ENCODE measurements around the gene TAS2R20. TPM values are rescaled to one million over a fixed set of nuclear protein-coding genes. Genes with fewer than 3 reads are reported as not detected.

TAS2R20 gene
- total and polyA plus RNA-seq, 2 of the 13 experiments (the other 11 are each of a cell fraction or from before 2014, with no cell fraction given) = 0.54 to 2.9 TPM

DNA sequence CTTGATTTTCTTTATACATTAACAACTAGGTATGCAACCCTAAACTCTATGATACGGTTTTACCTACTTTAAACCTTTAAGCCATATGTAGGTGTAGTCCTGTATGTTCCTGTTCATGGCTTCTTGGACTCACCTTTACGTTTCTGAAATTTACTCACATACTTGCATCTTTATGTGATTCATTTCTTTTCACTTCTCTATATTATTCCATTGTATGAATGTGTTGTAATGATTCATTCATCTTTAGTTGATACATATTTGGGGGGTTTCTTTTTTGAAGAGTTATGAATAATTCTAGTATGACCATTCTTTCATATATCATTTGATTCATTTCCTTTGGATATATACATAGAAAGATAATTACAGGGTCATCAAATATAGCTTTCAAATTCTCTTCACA lies 9.0 kb downstream of the TAS2R20 start:
- Histone ChIP-seq H4K20me1 (ENCODE audit: insufficient read depth, low read length) (no peaks in the 10 kb centered on the region), H3K27ac (ENCODE audit: extremely low read length, insufficient read depth, low read length) (no peak overlapping the region), H3K4me2 (ENCODE audit: low read depth, low read length) (no peak overlapping the region), H3K4me1 (ENCODE audit: insufficient read depth, low read length) (no peaks in the 10 kb centered on the region), H3K79me2 (ENCODE audit: insufficient read depth, low read length) (no peaks in the 10 kb centered on the region), H3K36me3 (replicated peaks in 1 of 2; ENCODE audit: control insufficient read depth in 1 of 2, insufficient read depth in 2 of 2, low read length in 2 of 2) (peaks cover 0 to 2% of the 10 kb centered on the region in 2 experiments; a peak in 1 of 5 replicates), H3K27me3 (ENCODE audit: control insufficient read depth in 1 of 2, insufficient read depth in 2 of 2, low read length in 2 of 2) (no peaks in the 10 kb centered on the region), H2AFZ (ENCODE audit: low read length) (no peak overlapping the region), H3K4me3 (replicated peaks in 1 of 3; ENCODE audit: insufficient read depth in 1 of 3, low read depth in 2 of 3, low read length in 3 of 3) (no peak overlapping the region), H3K9me3 (ENCODE audit: low read length) (peaks cover 11% of the 10 kb centered on the region), H3K9ac (ENCODE audit: insufficient read depth, low read depth, low read length) (no peak overlapping the region)
- no peak for TF ChIP-seq STAT5B (CRISPR knock-in tag; IDR thresholded peaks at IDR 0.05)
- TF ChIP-seq ZNF33A (CRISPR knock-in tag; IDR thresholded peaks at IDR 0.05; ENCODE audit: borderline replicate concordance) = no peak
- TF ChIP-seq ZNF251 (CRISPR knock-in tag; IDR thresholded peaks at IDR 0.05) = no peak
- TF ChIP-seq, protein P1, sequence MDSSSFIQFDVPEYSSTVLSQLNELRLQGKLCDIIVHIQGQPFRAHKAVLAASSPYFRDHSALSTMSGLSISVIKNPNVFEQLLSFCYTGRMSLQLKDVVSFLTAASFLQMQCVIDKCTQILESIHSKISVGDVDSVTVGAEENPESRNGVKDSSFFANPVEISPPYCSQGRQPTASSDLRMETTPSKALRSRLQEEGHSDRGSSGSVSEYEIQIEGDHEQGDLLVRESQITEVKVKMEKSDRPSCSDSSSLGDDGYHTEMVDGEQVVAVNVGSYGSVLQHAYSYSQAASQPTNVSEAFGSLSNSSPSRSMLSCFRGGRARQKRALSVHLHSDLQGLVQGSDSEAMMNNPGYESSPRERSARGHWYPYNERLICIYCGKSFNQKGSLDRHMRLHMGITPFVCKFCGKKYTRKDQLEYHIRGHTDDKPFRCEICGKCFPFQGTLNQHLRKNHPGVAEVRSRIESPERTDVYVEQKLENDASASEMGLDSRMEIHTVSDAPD (CRISPR knock-in tag; IDR thresholded peaks at IDR 0.05) = no peak
- TF ChIP-seq KLF6 (CRISPR knock-in tag; IDR thresholded peaks at IDR 0.05) = no peak
- TF ChIP-seq, protein P2, sequence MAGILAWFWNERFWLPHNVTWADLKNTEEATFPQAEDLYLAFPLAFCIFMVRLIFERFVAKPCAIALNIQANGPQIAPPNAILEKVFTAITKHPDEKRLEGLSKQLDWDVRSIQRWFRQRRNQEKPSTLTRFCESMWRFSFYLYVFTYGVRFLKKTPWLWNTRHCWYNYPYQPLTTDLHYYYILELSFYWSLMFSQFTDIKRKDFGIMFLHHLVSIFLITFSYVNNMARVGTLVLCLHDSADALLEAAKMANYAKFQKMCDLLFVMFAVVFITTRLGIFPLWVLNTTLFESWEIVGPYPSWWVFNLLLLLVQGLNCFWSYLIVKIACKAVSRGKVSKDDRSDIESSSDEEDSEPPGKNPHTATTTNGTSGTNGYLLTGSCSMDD (CRISPR knock-in tag; IDR thresholded peaks at IDR 0.05) = no peak
- no peak for TF ChIP-seq PAF1 (CRISPR knock-in tag; IDR thresholded peaks at IDR 0.05)
- TF ChIP-seq, protein P3, sequence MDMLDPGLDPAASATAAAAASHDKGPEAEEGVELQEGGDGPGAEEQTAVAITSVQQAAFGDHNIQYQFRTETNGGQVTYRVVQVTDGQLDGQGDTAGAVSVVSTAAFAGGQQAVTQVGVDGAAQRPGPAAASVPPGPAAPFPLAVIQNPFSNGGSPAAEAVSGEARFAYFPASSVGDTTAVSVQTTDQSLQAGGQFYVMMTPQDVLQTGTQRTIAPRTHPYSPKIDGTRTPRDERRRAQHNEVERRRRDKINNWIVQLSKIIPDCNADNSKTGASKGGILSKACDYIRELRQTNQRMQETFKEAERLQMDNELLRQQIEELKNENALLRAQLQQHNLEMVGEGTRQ (IDR thresholded peaks at IDR 0.05; ENCODE audit: low read depth, low read length) = no peak
- TF ChIP-seq, protein P3 (CRISPR knock-in tag; IDR thresholded peaks at IDR 0.05; ENCODE audit: borderline replicate concordance) = no peak
- TF ChIP-seq, protein P4, sequence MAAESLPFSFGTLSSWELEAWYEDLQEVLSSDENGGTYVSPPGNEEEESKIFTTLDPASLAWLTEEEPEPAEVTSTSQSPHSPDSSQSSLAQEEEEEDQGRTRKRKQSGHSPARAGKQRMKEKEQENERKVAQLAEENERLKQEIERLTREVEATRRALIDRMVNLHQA (CRISPR knock-in tag; IDR thresholded peaks at IDR 0.05) = no peak
- TF ChIP-seq ATM (IDR thresholded peaks at IDR 0.05; ENCODE audit: borderline replicate concordance) = no peak
- TF ChIP-seq SP1 (IDR thresholded peaks at IDR 0.05) = no peak
- no peak for TF ChIP-seq SP1 (CRISPR knock-in tag; IDR thresholded peaks at IDR 0.05)
- TF ChIP-seq SMAD3 (CRISPR knock-in tag; IDR thresholded peaks at IDR 0.05) = no peak
- TF ChIP-seq TMF1 (CRISPR knock-in tag; IDR thresholded peaks at IDR 0.05; ENCODE audit: low read depth) = no peak
- TF ChIP-seq ESRRA (CRISPR knock-in tag; IDR thresholded peaks at IDR 0.05; ENCODE audit: low read depth) = no peak
- TF ChIP-seq ZNF34 (CRISPR knock-in tag; IDR thresholded peaks at IDR 0.05; ENCODE audit: borderline replicate concordance) = no peak
- TF ChIP-seq CREB1 (IDR thresholded peaks at IDR 0.05) = no peak
- TF ChIP-seq CREB1 (CRISPR knock-in tag; IDR thresholded peaks at IDR 0.05) = no peak
- 97% methylated on average over 2 of the region's 2 CpGs for WGBS (ENCODE audit: low lambda C conversion rate)
- DNase-seq (ENCODE audit: low spot score) (no peak), FAIRE-seq (no peak), ATAC-seq (no peak)
- intact Hi-C loops (cut with micrococcal nuclease; ENCODE audit: unreplicated experiment) (no loop called here), in situ Hi-C loops (cut with HindIII; ENCODE audit: extremely low pct_ligation_motif_present, low pct_unique_long_range_greater_than_20kb) (no loop called here)
- POLR2A ChIA-PET = no interaction called here
- BruUV-seq (replicated peaks) = no TSS peak
- CTCF ChIA-PET (ENCODE audit: low intra/inter-chr PET ratio, low total read pairs) = no interaction called here

Measured in HepG2 (cell line).